ENCODE measurements around the gene SETDB2. TPM values are rescaled to one million over a fixed set of nuclear protein-coding genes. Genes with fewer than 3 reads are reported as not detected.

Gene SETDB2
- total and polyA plus RNA-seq, 4 donors = 5.0 to 22.9 (median 8.6) TPM

- 67 to 84% methylated on average over 3 of the region's 3 CpGs for WGBS, 2 donors
- Histone ChIP-seq H3K36me3 (ENCODE audit: control insufficient read depth in 4 of 4, insufficient read depth in 4 of 4, low read length in 4 of 4) (peaks cover 0 to 6% (median 0%) of the 10 kb centered on the region in 4 donors), H3K4me3 (no peak overlapping the region), H3K27me3 (ENCODE audit: control insufficient read depth in 3 of 3, insufficient read depth in 3 of 3, low read length in 2 of 3) (no peaks in the 10 kb centered on the region), H3K9ac (ENCODE audit: insufficient read depth in 1 of 2, low read length in 2 of 2) (no peak overlapping the region), H3K27ac (ENCODE audit: low read depth in 1 of 2, low read length in 1 of 2) (no peak overlapping the region), H3K4me1 (ENCODE audit: control insufficient read depth in 5 of 5, insufficient read depth in 5 of 5, low read length in 5 of 5) (peaks cover 0 to 8% (median 2%) of the 10 kb centered on the region in 5 donors), H3K9me3 (ENCODE audit: control insufficient read depth in 4 of 4, insufficient read depth in 3 of 4, low read length in 3 of 4) (no peaks in the 10 kb centered on the region)
- TF ChIP-seq CTCF (IDR thresholded peaks at IDR 0.05; ENCODE audit: control extremely low read depth, extremely low read depth) = no peak
- no peak for ATAC-seq (ENCODE audit: insufficient read depth, low FRiP score)
- no peak for DNase-seq
Measured at GRCh38 chr13:49450105-49450819, 6.2 kb downstream of the SETDB2 start.

DNA sequence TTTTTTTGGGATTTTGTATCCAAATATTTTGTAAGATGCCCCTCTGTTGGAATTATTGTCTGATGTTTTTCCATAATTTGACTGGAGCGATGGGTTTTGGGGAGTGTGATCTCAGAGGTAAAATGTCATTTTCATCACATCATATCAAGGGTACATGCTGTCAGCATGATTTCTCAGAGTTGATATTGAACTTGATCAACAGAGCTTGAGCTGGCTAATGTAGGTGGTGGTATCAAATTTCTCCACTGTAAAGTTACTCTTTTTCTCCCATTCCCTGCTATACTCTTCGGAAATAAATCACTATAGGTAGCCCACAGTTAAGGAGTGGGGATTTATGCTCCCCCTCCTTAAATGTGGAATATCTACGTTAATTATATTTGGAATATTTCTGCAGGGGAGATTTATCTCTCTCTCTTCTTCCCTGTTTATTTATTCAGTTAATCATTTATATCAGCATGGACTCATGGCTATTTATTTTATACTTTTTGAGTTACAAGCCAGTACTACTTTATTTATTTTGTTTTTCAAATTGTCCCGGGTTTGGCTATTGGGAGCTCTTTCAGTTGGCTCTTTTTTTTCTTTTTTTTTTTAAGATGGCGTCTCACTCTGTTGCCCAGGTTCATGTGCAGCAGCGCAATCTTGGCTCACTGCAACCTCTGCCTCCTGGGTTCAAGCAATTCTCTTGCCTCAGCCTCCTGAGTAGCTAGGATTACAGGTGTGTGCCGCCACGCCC, 8.8 kb downstream of the SETDB2 start:
- no peak overlapping the region for H3K27ac ChIP-seq (ENCODE audit: low read depth in 1 of 2, low read length in 1 of 2)
- peaks cover 0 to 6% (median 2%) of the 10 kb centered on the region in 5 donors for H3K4me1 ChIP-seq (ENCODE audit: control insufficient read depth in 5 of 5, insufficient read depth in 5 of 5, low read length in 5 of 5)
- ATAC-seq (ENCODE audit: insufficient read depth, low FRiP score) (no peak), DNase-seq (no peak)
- no peaks in the 10 kb centered on the region for H3K27me3 ChIP-seq (ENCODE audit: control insufficient read depth in 3 of 3, insufficient read depth in 3 of 3, low read length in 2 of 3)
- no peaks in the 10 kb centered on the region for H3K9me3 ChIP-seq (ENCODE audit: control insufficient read depth in 4 of 4, insufficient read depth in 3 of 4, low read length in 3 of 4)
- 95 to 98% methylated on average over 8 of the region's 8 CpGs for WGBS, 2 donors
- no peak overlapping the region for H3K9ac ChIP-seq (ENCODE audit: insufficient read depth in 1 of 2, low read length in 2 of 2)
- TF ChIP-seq CTCF (IDR thresholded peaks at IDR 0.05; ENCODE audit: control extremely low read depth, extremely low read depth) = no peak
- H3K36me3 ChIP-seq (ENCODE audit: control insufficient read depth in 4 of 4, insufficient read depth in 4 of 4, low read length in 4 of 4) = peaks cover 0 to 6% (median 0%) of the 10 kb centered on the region in 4 donors
- no peak overlapping the region for H3K4me3 ChIP-seq

DNA sequence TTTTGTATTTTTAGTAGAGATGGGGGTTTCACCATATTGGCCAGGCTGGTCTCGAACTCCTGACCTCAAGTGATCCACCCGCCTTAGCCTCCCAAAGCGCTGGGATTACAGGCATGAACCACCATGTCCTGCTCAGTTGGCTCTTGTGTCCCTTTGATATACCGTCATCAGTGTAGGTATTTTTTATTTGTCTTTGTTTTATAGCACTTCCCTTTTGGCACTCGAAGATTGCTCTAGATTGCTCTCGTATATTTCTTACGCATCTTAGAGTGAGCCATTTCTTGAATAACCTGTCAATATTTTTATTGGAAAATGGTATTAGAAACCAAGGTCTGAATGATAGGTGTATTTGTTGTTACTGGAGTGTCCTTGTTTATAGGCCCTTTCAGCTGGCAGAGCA, 9.4 kb downstream of the SETDB2 start:
- 97 to 99% methylated on average over 7 of the region's 7 CpGs for WGBS, 2 donors
- peaks cover 0 to 6% (median 0%) of the 10 kb centered on the region in 4 donors for H3K36me3 ChIP-seq (ENCODE audit: control insufficient read depth in 4 of 4, insufficient read depth in 4 of 4, low read length in 4 of 4)
- no peak for ATAC-seq (ENCODE audit: insufficient read depth, low FRiP score)
- no peaks in the 10 kb centered on the region for H3K27me3 ChIP-seq (ENCODE audit: control insufficient read depth in 3 of 3, insufficient read depth in 3 of 3, low read length in 2 of 3)
- H3K9me3 ChIP-seq (ENCODE audit: control insufficient read depth in 4 of 4, insufficient read depth in 3 of 4, low read length in 3 of 4) = no peaks in the 10 kb centered on the region
- H3K4me1 ChIP-seq (ENCODE audit: control insufficient read depth in 5 of 5, insufficient read depth in 5 of 5, low read length in 5 of 5) = peaks cover 0 to 6% (median 2%) of the 10 kb centered on the region in 5 donors
- DNase-seq = no peak
- no peak overlapping the region for H3K27ac ChIP-seq (ENCODE audit: low read depth in 1 of 2, low read length in 1 of 2)
- H3K9ac ChIP-seq (ENCODE audit: insufficient read depth in 1 of 2, low read length in 2 of 2) = no peak overlapping the region
- TF ChIP-seq CTCF (IDR thresholded peaks at IDR 0.05; ENCODE audit: control extremely low read depth, extremely low read depth) = no peak
- no peak overlapping the region for H3K4me3 ChIP-seq
